Measurements from ENCODE around the gene ZNF714. TPM values are rescaled to one million over a fixed set of nuclear protein-coding genes. Genes with fewer than 3 reads are reported as not detected.

The ZNF714 gene
- total and polyA plus RNA-seq, 2 of the 8 experiments (the other 6 are each of a cell fraction or from before 2014, with no cell fraction given), result 16.4 to 74.2 TPM

GRCh38 chr19:21101521-21102242 lies 19.7 kb downstream of the ZNF714 start:
- Histone ChIP-seq H2BK12ac (ENCODE audit: low read depth, low read length) (no peak overlapping the region), H3K9me3 (ENCODE audit: insufficient read depth in 2 of 2, low read depth in 1 of 2, low read length in 1 of 2) (no peaks in the 10 kb centered on the region), H3K4ac (replicated peaks; ENCODE audit: insufficient read length, low read depth, low read length) (no peak overlapping the region), H3K79me2 (ENCODE audit: control insufficient read depth in 1 of 2, insufficient read depth in 2 of 2, low read length in 2 of 2) (peaks cover 0 to 4% of the 10 kb centered on the region in 2 experiments; a peak in 2 of 4 replicates), H4K8ac (ENCODE audit: extremely low read depth, insufficient read depth, low read length) (no peak overlapping the region), H3K79me1 (ENCODE audit: low read depth, low read length) (no peaks in the 10 kb centered on the region; the same call in 1 of the 2 replicates), H4K20me1 (replicated peaks in 1 of 2; ENCODE audit: control insufficient read depth in 1 of 2, insufficient read depth in 2 of 2, low read length in 2 of 2) (no peaks in the 10 kb centered on the region), H4K91ac (replicated peaks; ENCODE audit: insufficient read length, low read length) (no peak overlapping the region), H3K27me3 (replicated peaks in 1 of 4; ENCODE audit: control insufficient read depth in 3 of 4, extremely low read depth in 1 of 4, insufficient read depth in 3 of 4, low read length in 3 of 4) (no peaks in the 10 kb centered on the region), H3K27ac (ENCODE audit: low read depth, low read length) (no peak overlapping the region), H3K4me1 (replicated peaks in 1 of 4; ENCODE audit: control insufficient read depth in 3 of 4, insufficient read depth in 4 of 4, low read length in 3 of 4) (no peaks in the 10 kb centered on the region), H2BK15ac (ENCODE audit: low read length) (no peak overlapping the region), H2AK5ac (ENCODE audit: low read depth, low read length) (no peak overlapping the region), H2BK5ac (ENCODE audit: low read depth, low read length) (no peak overlapping the region), H3K36me3 (ENCODE audit: control insufficient read depth in 2 of 4, insufficient read depth in 4 of 4, low read length in 3 of 4) (peaks cover 0 to 72% (median 11%) of the 10 kb centered on the region in 4 experiments; a peak in 6 of 8 replicates), H3K9ac (replicated peaks in 1 of 4; ENCODE audit: extremely low read depth in 1 of 4, low read depth in 3 of 4, low read length in 3 of 4) (no peak overlapping the region), H4K5ac (ENCODE audit: insufficient read length, low read depth, low read length) (no peak overlapping the region), H2BK20ac (ENCODE audit: low read length) (no peak overlapping the region), H2BK120ac (replicated peaks; ENCODE audit: low read depth, low read length) (no peak overlapping the region), H3K14ac (ENCODE audit: insufficient read length) (no peak overlapping the region), H3K56ac (replicated peaks; ENCODE audit: insufficient read length, low read depth, low read length) (no peak overlapping the region), H3K18ac (ENCODE audit: extremely low read depth, low read length) (no peak overlapping the region), H3K23ac (ENCODE audit: insufficient read length) (no peak overlapping the region), H2AFZ (ENCODE audit: low read length) (no peak overlapping the region), H3K4me3 (ENCODE audit: extremely low read depth in 1 of 4, insufficient read depth in 2 of 4, low read depth in 3 of 4, low read length in 4 of 4) (no peak overlapping the region), H3K23me2 (ENCODE audit: low read depth, low read length) (no peaks in the 10 kb centered on the region), H3K4me2 (ENCODE audit: insufficient read depth in 1 of 2, low read depth in 2 of 2, low read length in 2 of 2) (no peak overlapping the region)
- CTCF ChIA-PET (ENCODE audit: partially characterized antibody), result no interaction called here
- WGBS, 2 experiments (ENCODE audit: extremely low coverage in 1 of 2, insufficient coverage in 1 of 2, insufficient read length in 1 of 2, insufficient replicate concordance in 2 of 2, low coverage in 1 of 2, low lambda C conversion rate in 2 of 2, missing lambda C conversion rate in 1 of 2), result 88% methylated on average over 2 of the region's 2 CpGs; no CpG with 5 or more reads in 1 of the 2 experiments
- DNase-seq (ENCODE audit: low read depth in 1 of 2, low spot score in 2 of 2) (no peak), FAIRE-seq (peak; percentile 13)
- POLR2A ChIA-PET (ENCODE audit: partially characterized antibody), result interaction anchor here (0.6 to 1.5 kb wide), 3 partner anchors 8 to 412 kb away, joined by 3 to 4 read pairs (median 3); partner anchors contain the start of gene ZNF714
- TF ChIP-seq ZNF274 (IDR thresholded peaks at IDR 0.05; ENCODE audit: borderline replicate concordance, extremely low read depth, low read length), result no peak
- no peak for TF ChIP-seq FOSL1 (IDR thresholded peaks at IDR 0.05; ENCODE audit: insufficient read depth, low read depth, low read length)
- TF ChIP-seq SRF (IDR thresholded peaks at IDR 0.05; ENCODE audit: low read depth, low read length), result no peak
- no peak for TF ChIP-seq RAD21 (IDR thresholded peaks at IDR 0.05 in 1 of 2, conservative IDR thresholded peaks at IDR 0.05 in 1 of 2; ENCODE audit: low read depth in 2 of 2, low read length in 2 of 2)
- no peak for TF ChIP-seq GTF2F1 (IDR thresholded peaks at IDR 0.05; ENCODE audit: borderline replicate concordance, low read depth, low read length)
- TF ChIP-seq TAF7 (optimal IDR thresholded peaks at IDR 0.05; ENCODE audit: borderline replicate concordance, low read depth, low read length), result no peak
- TF ChIP-seq BACH1 (IDR thresholded peaks at IDR 0.05; ENCODE audit: low read length), result no peak
- no peak for TF ChIP-seq HDAC2 (IDR thresholded peaks at IDR 0.05; ENCODE audit: borderline replicate concordance in 1 of 2, low read depth in 2 of 2, low read length in 2 of 2)
